ENCODE data around the gene UBE2I. TPM values are rescaled to one million over a fixed set of nuclear protein-coding genes. Genes with fewer than 3 reads are reported as not detected.

Gene UBE2I
- total and polyA plus RNA-seq, 2 of the 4 experiments (the other 2 are of a cell fraction), result 30.8 to 140 TPM

DNA sequence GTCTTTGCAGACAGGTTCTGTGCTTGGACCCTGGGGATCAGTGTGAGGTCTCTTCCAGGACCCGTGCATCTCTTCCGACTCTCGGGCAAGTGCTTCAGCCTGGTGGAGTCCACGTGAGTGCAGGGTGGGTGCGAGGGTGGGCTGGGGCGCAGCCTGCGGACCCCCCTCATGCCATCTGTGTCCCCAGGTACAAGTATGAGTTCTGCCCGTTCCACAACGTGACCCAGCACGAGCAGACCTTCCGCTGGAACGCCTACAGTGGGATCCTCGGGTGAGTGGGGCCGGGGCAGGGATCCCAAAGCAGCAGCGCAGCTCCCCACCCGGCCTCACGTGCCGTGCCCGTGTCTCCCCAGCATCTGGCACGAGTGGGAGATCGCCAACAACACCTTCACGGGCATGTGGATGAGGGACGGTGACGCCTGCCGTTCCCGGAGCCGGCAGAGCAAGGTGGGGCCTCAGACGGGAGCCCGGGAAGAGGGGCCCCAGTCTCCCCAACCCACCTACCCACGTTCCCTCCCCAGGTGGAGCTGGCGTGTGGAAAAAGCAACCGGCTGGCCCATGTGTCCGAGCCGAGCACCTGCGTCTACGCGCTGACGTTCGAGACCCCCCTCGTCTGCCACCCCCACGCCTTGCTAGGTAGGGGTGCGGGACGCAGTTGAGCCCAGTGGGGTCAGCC, 52.4 kb downstream of the UBE2I start:
- ATAC-seq (ENCODE audit: low read depth) (no peak), DNase-seq (no peak)
- peaks cover 5% of the 10 kb centered on the region; the same call in 1 of the 2 replicates for H3K4me1 ChIP-seq (ENCODE audit: control insufficient read depth, insufficient read depth, low read length)
- no peak overlapping the region for H3K18ac ChIP-seq (ENCODE audit: low read depth, low read length)
- no peaks in the 10 kb centered on the region for H3K9me3 ChIP-seq (ENCODE audit: control insufficient read depth, insufficient read depth, low read length)
- no peak overlapping the region for H2BK5ac ChIP-seq (ENCODE audit: low read depth, low read length, poor library complexity, severe bottlenecking)
- no peak overlapping the region for H2AFZ ChIP-seq (replicated peaks; ENCODE audit: low read length, poor library complexity)
- in situ Hi-C loops (cut with MboI; ENCODE audit: low sequenced_read_pairs), result no loop called here
- no peak overlapping the region for H3K4ac ChIP-seq (ENCODE audit: low read depth, low read length)
- TF ChIP-seq RAD21 (IDR thresholded peaks at IDR 0.05; ENCODE audit: low read length), result no peak
- no peak for TF ChIP-seq POLR2A (IDR thresholded peaks at IDR 0.05; ENCODE audit: low read depth, low read length)
- no peak for TF ChIP-seq FOS (IDR thresholded peaks at IDR 0.05; ENCODE audit: low read depth, low read length)
- TF ChIP-seq, protein P1, sequence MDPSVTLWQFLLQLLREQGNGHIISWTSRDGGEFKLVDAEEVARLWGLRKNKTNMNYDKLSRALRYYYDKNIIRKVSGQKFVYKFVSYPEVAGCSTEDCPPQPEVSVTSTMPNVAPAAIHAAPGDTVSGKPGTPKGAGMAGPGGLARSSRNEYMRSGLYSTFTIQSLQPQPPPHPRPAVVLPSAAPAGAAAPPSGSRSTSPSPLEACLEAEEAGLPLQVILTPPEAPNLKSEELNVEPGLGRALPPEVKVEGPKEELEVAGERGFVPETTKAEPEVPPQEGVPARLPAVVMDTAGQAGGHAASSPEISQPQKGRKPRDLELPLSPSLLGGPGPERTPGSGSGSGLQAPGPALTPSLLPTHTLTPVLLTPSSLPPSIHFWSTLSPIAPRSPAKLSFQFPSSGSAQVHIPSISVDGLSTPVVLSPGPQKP (IDR thresholded peaks at IDR 0.05; ENCODE audit: borderline replicate concordance, low read depth, low read length), result no peak
- no peak for TF ChIP-seq RFX5 (IDR thresholded peaks at IDR 0.05; ENCODE audit: low read depth, low read length)
- no peak for TF ChIP-seq SMC3 (IDR thresholded peaks at IDR 0.05; ENCODE audit: low read depth, low read length)
- no peak for TF ChIP-seq RCOR1 (IDR thresholded peaks at IDR 0.05; ENCODE audit: insufficient replicate concordance, low read length)
- H3K27me3 ChIP-seq (ENCODE audit: control insufficient read depth, insufficient read depth, low read length), result no peaks in the 10 kb centered on the region
- H3K79me1 ChIP-seq (ENCODE audit: low read depth in 1 of 2, low read length in 2 of 2), result peaks cover 6 to 60% of the 10 kb centered on the region in 2 experiments
- ChIA-PET CTCF (no interaction called here), POLR2A (ENCODE audit: unreplicated experiment) (no interaction called here)
- peaks cover 51% of the 10 kb centered on the region for H3K36me3 ChIP-seq (ENCODE audit: control insufficient read depth, insufficient read depth, low read length)
- no peak overlapping the region for H2AK5ac ChIP-seq (ENCODE audit: low read depth, low read length)
- H4K20me1 ChIP-seq (ENCODE audit: insufficient read depth, low read length), result peaks cover 20% of the 10 kb centered on the region
- H3K9me1 ChIP-seq (ENCODE audit: insufficient read depth, low read length), result peaks cover 7% of the 10 kb centered on the region
- 99% methylated on average over 23 of the region's 43 CpGs; no CpG with 5 or more reads in 1 of the 2 experiments for WGBS, 2 experiments (ENCODE audit: extremely low coverage in 2 of 2, insufficient read length in 1 of 2)
- no TSS peak for BruUV-seq (replicated peaks)
- no peak overlapping the region for H2BK20ac ChIP-seq (ENCODE audit: low read depth, low read length)
- H3K9ac ChIP-seq (ENCODE audit: low read depth, low read length), result no peak overlapping the region
- no peak overlapping the region for H3K56ac ChIP-seq (ENCODE audit: extremely low read depth, insufficient read depth, low read length)
- H2AK9ac ChIP-seq (replicated peaks; ENCODE audit: low read depth, low read length, poor library complexity), result no peak overlapping the region
- no peak overlapping the region for H4K8ac ChIP-seq (ENCODE audit: low read depth in 2 of 2, low read length in 2 of 2)
- no peak overlapping the region for H3K4me3 ChIP-seq (ENCODE audit: insufficient read depth, low read depth, low read length)
- H4K5ac ChIP-seq (ENCODE audit: low read depth, low read length), result no peak overlapping the region
- H3K23ac ChIP-seq (ENCODE audit: low read depth, low read length), result no peak overlapping the region
- intact Hi-C loops (cut with micrococcal nuclease), result no loop called here
- no peak overlapping the region for H3K4me2 ChIP-seq (ENCODE audit: low read depth, low read length)
- H4K91ac ChIP-seq (ENCODE audit: insufficient read depth, low read depth, low read length), result no peak overlapping the region
- H3K14ac ChIP-seq (replicated peaks; ENCODE audit: low read depth, low read length), result no peak overlapping the region
- no peak overlapping the region for H2BK15ac ChIP-seq (ENCODE audit: low read depth, low read length)
- dilution Hi-C loops (cut with HindIII; ENCODE audit: low sequenced_read_pairs, unreplicated experiment), result no loop called here
- H2BK120ac ChIP-seq (ENCODE audit: low read depth, low read length), result no peak overlapping the region
- H3K27ac ChIP-seq (ENCODE audit: insufficient read depth, low read length), result no peak overlapping the region
